Ascending aorta (tissue), 2 donors: ENCODE results near the gene RPUSD1. TPM values are rescaled to one million over a fixed set of nuclear protein-coding genes. Genes with fewer than 3 reads are reported as not detected.

Experiments used
- DNase-seq, 2 donors: peaks; one replicate each; pipeline ENCODE4 v3.0.0-alpha.2; 2019; ENCODE audit warnings: low spot score in 2 of 2
- H3K27ac ChIP-seq, 2 donors: fragments of 200-600 bp; sonication (generic); one replicate each; pipeline ENCODE4 v1.5.1; 2016 to 2017; ENCODE audit warnings: mild to moderate bottlenecking in 1 of 2
- H3K27me3 ChIP-seq: fragments of 200-600 bp; sonication (generic); one replicate; pipeline ENCODE4 v1.5.1; 2017
- H3K36me3 ChIP-seq, 2 donors: fragments of 200-600 bp; sonication (generic); one replicate each; pipeline ENCODE4 v1.5.1; 2016
- H3K4me1 ChIP-seq, 2 donors: fragments of 200-600 bp; sonication (generic); one replicate each; pipeline ENCODE4 v1.5.1; 2016 to 2017; ENCODE audit warnings: mild to moderate bottlenecking in 1 of 2
- H3K4me3 ChIP-seq, 2 donors: fragments of 200-600 bp; sonication (generic); one replicate each; pipeline ENCODE4 v1.5.1; 2016 to 2017; ENCODE audit warnings: mild to moderate bottlenecking in 1 of 2
- H3K9me3 ChIP-seq, 2 donors: fragments of 200-600 bp; sonication (generic); one replicate each; pipeline ENCODE4 v1.5.1; 2016
- intact Hi-C: fragments of 100-400 bp; cut with DNase I; formaldehyde crosslinking; loops from one replicate; pipeline ENCODE4 v1.15.1; 2023
- total RNA-seq: library from RNA; depleted of rRNA; stranded (reverse); fragments of >200 nt; gene quantifications from one replicate; pipeline ENCODE4 v1.1.0, GENCODE V29; 2016
- TF ChIP-seq, protein P1 (sequence below), 3 experiments: fragments of 200-600 bp in 2 of 3; fragments of 450-650 bp in 1 of 3; sonication (generic) in 2 of 3; IDR thresholded peaks; one replicate each; pipeline ENCODE4 v1.5.1; 2016 to 2019; ENCODE audit warnings: antibody characterized with exemption in 3 of 3, mild to moderate bottlenecking in 1 of 3, moderate library complexity in 1 of 3

RPUSD1 gene
- total RNA-seq, 1 donor from 2014 or later = 4.8 TPM

GRCh38 chr16:825341-826061, 37.3 kb upstream of the RPUSD1 start:
- H3K9me3 ChIP-seq = no peaks in the 10 kb centered on the region
- peaks cover 5% of the 10 kb centered on the region for H3K27me3 ChIP-seq
- TF ChIP-seq, protein P1, sequence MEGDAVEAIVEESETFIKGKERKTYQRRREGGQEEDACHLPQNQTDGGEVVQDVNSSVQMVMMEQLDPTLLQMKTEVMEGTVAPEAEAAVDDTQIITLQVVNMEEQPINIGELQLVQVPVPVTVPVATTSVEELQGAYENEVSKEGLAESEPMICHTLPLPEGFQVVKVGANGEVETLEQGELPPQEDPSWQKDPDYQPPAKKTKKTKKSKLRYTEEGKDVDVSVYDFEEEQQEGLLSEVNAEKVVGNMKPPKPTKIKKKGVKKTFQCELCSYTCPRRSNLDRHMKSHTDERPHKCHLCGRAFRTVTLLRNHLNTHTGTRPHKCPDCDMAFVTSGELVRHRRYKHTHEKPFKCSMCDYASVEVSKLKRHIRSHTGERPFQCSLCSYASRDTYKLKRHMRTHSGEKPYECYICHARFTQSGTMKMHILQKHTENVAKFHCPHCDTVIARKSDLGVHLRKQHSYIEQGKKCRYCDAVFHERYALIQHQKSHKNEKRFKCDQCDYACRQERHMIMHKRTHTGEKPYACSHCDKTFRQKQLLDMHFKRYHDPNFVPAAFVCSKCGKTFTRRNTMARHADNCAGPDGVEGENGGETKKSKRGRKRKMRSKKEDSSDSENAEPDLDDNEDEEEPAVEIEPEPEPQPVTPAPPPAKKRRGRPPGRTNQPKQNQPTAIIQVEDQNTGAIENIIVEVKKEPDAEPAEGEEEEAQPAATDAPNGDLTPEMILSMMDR (IDR thresholded peaks at IDR 0.05) = no peak
- H3K4me3 ChIP-seq = no peak overlapping the region
- H3K27ac ChIP-seq = no peak overlapping the region
- intact Hi-C loops = no loop called here
- DNase-seq = no peak
- peaks cover 0 to 5% of the 10 kb centered on the region in 2 donors for H3K4me1 ChIP-seq
- H3K36me3 ChIP-seq = no peaks in the 10 kb centered on the region

- TF ChIP-seq, protein P1 (IDR thresholded peaks at IDR 0.05) = no peak
- DNase-seq = no peak
- H3K27me3 ChIP-seq = peaks cover 5% of the 10 kb centered on the region
- intact Hi-C loops = no loop called here
- no peaks in the 10 kb centered on the region for H3K9me3 ChIP-seq
- H3K4me1 ChIP-seq = peaks cover 0 to 5% of the 10 kb centered on the region in 2 donors
- no peak overlapping the region for H3K27ac ChIP-seq
- no peak overlapping the region for H3K4me3 ChIP-seq
- H3K36me3 ChIP-seq = no peaks in the 10 kb centered on the region
These were observed 36.4 kb upstream of the RPUSD1 start for GRCh38 chr16:824601-825000.

- TF ChIP-seq, protein P1 (IDR thresholded peaks at IDR 0.05) = no peak
- DNase-seq = no peak
- no peak overlapping the region for H3K4me3 ChIP-seq
- peaks cover 0 to 5% of the 10 kb centered on the region in 2 donors for H3K4me1 ChIP-seq
- intact Hi-C loops = no loop called here
- H3K27me3 ChIP-seq = peaks cover 5% of the 10 kb centered on the region
- no peak overlapping the region for H3K27ac ChIP-seq
- no peaks in the 10 kb centered on the region for H3K36me3 ChIP-seq
- H3K9me3 ChIP-seq = no peaks in the 10 kb centered on the region
These were observed 36.0 kb upstream of the RPUSD1 start for GRCh38 chr16:824194-824593.

DNA sequence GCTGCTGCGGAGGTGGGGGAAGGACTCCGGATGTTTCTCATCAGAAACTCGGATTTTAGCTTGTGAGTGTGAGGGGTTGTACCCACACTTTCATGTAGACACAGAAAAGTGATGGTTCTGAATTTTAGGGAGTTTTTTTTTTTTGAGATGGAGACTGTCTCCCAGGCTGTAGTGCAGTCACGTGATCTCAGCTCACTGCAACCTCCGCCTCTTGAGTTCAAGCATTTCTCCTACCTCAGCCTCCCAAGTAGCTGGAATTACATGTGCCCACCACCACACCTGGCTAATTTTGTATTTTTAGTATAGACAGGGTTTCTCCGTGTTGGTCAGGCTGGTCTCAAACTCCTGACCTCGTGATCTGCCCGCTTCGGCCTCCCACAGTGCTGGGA, 34.7 kb upstream of the RPUSD1 start:
- H3K4me3 ChIP-seq = no peak overlapping the region
- DNase-seq = no peak
- peaks cover 5% of the 10 kb centered on the region for H3K27me3 ChIP-seq
- intact Hi-C loops = no loop called here
- no peaks in the 10 kb centered on the region for H3K9me3 ChIP-seq
- TF ChIP-seq, protein P1 (IDR thresholded peaks at IDR 0.05) = no peak
- H3K27ac ChIP-seq = no peak overlapping the region
- H3K36me3 ChIP-seq = no peaks in the 10 kb centered on the region
- H3K4me1 ChIP-seq = peaks cover 0 to 5% of the 10 kb centered on the region in 2 donors

DNA sequence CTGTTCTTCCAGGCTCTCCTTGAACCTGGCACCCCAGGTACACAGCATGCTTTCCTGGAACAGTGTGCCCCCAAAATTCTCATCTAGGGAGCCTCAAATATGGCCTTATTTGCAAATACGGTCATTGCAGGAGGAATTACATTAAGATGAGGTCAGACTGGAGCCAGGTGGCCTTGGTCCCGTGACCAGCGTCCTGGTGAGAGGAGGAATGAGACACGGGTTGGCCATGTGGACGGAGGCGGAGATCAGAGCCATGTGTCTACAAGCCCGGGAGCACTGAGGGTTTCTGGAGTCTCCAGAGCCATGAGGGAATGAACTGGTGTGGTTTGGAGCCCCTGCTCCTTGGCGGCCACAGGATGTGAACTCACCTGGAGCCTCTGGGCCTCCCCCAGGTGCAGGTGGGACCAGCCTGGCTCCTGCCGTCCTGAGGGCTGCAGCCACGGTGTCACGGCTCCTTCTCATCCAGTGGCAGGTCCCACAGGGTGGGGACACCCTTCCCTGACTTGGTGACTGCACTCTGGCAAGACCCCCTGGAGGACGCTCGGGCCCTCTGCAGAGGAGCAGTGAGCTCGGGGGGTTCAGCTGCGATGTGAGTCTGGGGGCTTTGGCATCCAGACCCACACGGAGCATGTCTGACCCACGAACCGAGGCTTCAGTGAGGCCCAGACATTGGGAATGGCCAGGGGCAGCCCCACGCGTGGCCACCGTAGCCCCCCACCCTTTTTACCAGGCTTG, 34.2 kb upstream of the RPUSD1 start:
- Histone ChIP-seq H3K36me3 (no peaks in the 10 kb centered on the region), H3K4me3 (no peak overlapping the region), H3K9me3 (no peaks in the 10 kb centered on the region), H3K27ac (no peak overlapping the region), H3K4me1 (peaks cover 0 to 5% of the 10 kb centered on the region in 2 donors), H3K27me3 (peaks cover 5% of the 10 kb centered on the region)
- TF ChIP-seq, protein P1 (IDR thresholded peaks at IDR 0.05) = no peak
- no peak for DNase-seq
- intact Hi-C loops = no loop called here
